Endodermal cell (in vitro differentiated cells): ENCODE results near the gene COL28A1. TPM values are rescaled to one million over a fixed set of nuclear protein-coding genes. Genes with fewer than 3 reads are reported as not detected.

Source experiments
- DNase-seq: peaks from one replicate; pipeline ENCODE4 v3.0.0-alpha.2; 2017
- H3K27ac ChIP-seq: 2 replicates; pipeline ENCODE4 v1.5.1; 2013; ENCODE audit warnings: mild to moderate bottlenecking, low read depth, low read length, moderate library complexity
- H3K27me3 ChIP-seq: 2 replicates; pipeline ENCODE4 v1.6.1; 2013; ENCODE audit warnings: mild to moderate bottlenecking, low read length, moderate library complexity; ENCODE audit not compliant: insufficient read depth, control insufficient read depth, poor library complexity, severe bottlenecking
- H3K36me3 ChIP-seq: 2 replicates; pipeline ENCODE4 v1.7.0; 2013; ENCODE audit warnings: mild to moderate bottlenecking, low read length, moderate library complexity; ENCODE audit not compliant: control insufficient read depth, insufficient read depth
- H3K4me1 ChIP-seq: one replicate; pipeline ENCODE4 v1.7.0; 2013; ENCODE audit warnings: low read length; ENCODE audit not compliant: control insufficient read depth, insufficient read depth
- H3K4me3 ChIP-seq: 2 replicates; pipeline ENCODE4 v1.5.1; 2013; ENCODE audit warnings: mild to moderate bottlenecking, low read length, moderate library complexity
- H3K9ac ChIP-seq: 2 replicates; pipeline ENCODE4 v1.6.1; 2013; ENCODE audit warnings: mild to moderate bottlenecking, low read length, moderate library complexity; ENCODE audit not compliant: poor library complexity, severe bottlenecking; ENCODE audit errors: extremely low read depth
- H3K9me3 ChIP-seq: 2 replicates; pipeline ENCODE4 v1.6.1; 2013; ENCODE audit warnings: mild to moderate bottlenecking, low read length, moderate library complexity; ENCODE audit not compliant: control insufficient read depth
- H3K27ac Mint-ChIP-seq: 2 replicates; pipeline ENCODE4 v1.8.0; 2020; ENCODE audit warnings: mixed read lengths
- H3K27me3 Mint-ChIP-seq: 2 replicates; pipeline ENCODE4 v1.8.0; 2021; ENCODE audit warnings: mild to moderate bottlenecking, mixed read lengths; ENCODE audit not compliant: insufficient read depth
- H3K36me3 Mint-ChIP-seq: 2 replicates; pipeline ENCODE4 v1.8.0; 2020; ENCODE audit warnings: low read depth, mixed read lengths
- H3K4me1 Mint-ChIP-seq: 2 replicates; pipeline ENCODE4 v1.8.0; 2020; ENCODE audit warnings: mixed read lengths
- H3K4me3 Mint-ChIP-seq: 2 replicates; pipeline ENCODE4 v1.8.0; 2020; ENCODE audit warnings: mild to moderate bottlenecking, moderate library complexity, mixed read lengths
- H3K9me3 Mint-ChIP-seq: 2 replicates; pipeline ENCODE4 v1.8.0; 2020; ENCODE audit warnings: mild to moderate bottlenecking, mixed read lengths
- WGBS, 2 experiments: methylation state at CpG; one replicate each; pipeline versions ENCODE4 v1.1.5 to v1.1.7; 2013; ENCODE audit warnings: missing lambda C conversion rate in 2 of 2, mixed read lengths in 1 of 2; ENCODE audit not compliant: insufficient coverage in 1 of 2, insufficient read length in 1 of 2; 5-methylcytosine and 5-hydroxymethylcytosine counted together
- total RNA-seq, 2 donors: library from RNA; stranded (reverse); fragmentation: NEBNext Ultra II Directional in 1 of 2; extraction: Animal tissue kit (Norgen Biotek cat#: 25700) in 1 of 2; gene quantifications; 2 replicates in 1 of 2; 3 replicates in 1 of 2; pipeline ENCODE4 v1.2.1, GENCODE V29; 2021
- TF ChIP-seq, protein P1 (sequence below): fragments of 200-600 bp; sonication (generic); conservative IDR thresholded peaks from 2 replicates; pipeline ENCODE4 v1.5.0; 2021; ENCODE audit warnings: antibody characterized with exemption, mild to moderate bottlenecking

COL28A1 gene
- total RNA-seq, 2 donors from 2014 or later, result 0.44 to 1.2 TPM

GRCh38 chr7:7570584-7570983, 34.9 kb upstream of the COL28A1 start:
- Histone ChIP-seq H3K4me3 (no peak overlapping the region), H3K27me3 (no peaks in the 10 kb centered on the region), H3K9me3 (peaks cover 13% of the 10 kb centered on the region), H3K27ac (no peak overlapping the region), H3K9ac (no peak overlapping the region), H3K36me3 (peaks cover 56% of the 10 kb centered on the region), H3K4me1 (no peaks in the 10 kb centered on the region)
- H3K9me3 Mint-ChIP-seq, result peaks cover 15% of the 10 kb centered on the region
- H3K4me3 Mint-ChIP-seq, result no peak overlapping the region
- 96 to 100% methylated on average over 2 to 3 of the region's 3 CpGs for WGBS, 2 experiments
- peaks cover 52% of the 10 kb centered on the region for H3K36me3 Mint-ChIP-seq
- H3K4me1 Mint-ChIP-seq, result peaks cover 13% of the 10 kb centered on the region
- H3K27ac Mint-ChIP-seq, result no peak overlapping the region
- no peaks in the 10 kb centered on the region for H3K27me3 Mint-ChIP-seq
- no peak for DNase-seq
- TF ChIP-seq, protein P1, sequence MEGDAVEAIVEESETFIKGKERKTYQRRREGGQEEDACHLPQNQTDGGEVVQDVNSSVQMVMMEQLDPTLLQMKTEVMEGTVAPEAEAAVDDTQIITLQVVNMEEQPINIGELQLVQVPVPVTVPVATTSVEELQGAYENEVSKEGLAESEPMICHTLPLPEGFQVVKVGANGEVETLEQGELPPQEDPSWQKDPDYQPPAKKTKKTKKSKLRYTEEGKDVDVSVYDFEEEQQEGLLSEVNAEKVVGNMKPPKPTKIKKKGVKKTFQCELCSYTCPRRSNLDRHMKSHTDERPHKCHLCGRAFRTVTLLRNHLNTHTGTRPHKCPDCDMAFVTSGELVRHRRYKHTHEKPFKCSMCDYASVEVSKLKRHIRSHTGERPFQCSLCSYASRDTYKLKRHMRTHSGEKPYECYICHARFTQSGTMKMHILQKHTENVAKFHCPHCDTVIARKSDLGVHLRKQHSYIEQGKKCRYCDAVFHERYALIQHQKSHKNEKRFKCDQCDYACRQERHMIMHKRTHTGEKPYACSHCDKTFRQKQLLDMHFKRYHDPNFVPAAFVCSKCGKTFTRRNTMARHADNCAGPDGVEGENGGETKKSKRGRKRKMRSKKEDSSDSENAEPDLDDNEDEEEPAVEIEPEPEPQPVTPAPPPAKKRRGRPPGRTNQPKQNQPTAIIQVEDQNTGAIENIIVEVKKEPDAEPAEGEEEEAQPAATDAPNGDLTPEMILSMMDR, result no peak

DNA sequence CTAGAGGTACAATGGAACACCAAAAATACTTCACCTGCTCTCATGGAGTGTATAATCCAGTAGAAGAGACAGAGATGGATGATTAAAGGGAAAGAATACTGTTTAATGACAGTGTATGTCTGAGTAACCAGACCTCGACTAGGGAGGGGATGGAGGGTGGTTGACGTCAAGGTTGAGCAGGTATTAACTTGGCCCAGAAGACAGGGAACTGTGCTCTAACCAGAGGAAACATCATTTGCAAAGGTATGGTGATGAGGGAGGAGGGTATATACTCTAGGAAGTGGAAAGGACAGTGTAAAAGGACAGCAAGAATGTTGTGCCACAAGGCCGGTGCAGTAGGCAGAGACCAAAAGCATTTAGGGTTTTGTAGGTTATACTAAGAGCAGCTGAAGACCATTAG, 33.9 kb upstream of the COL28A1 start:
- Histone ChIP-seq H3K36me3 (peaks cover 53% of the 10 kb centered on the region), H3K9me3 (peaks cover 13% of the 10 kb centered on the region), H3K9ac (no peak overlapping the region), H3K27ac (no peak overlapping the region), H3K27me3 (no peaks in the 10 kb centered on the region), H3K4me1 (peaks cover 3% of the 10 kb centered on the region), H3K4me3 (peak overlapping the region; percentile 97)
- TF ChIP-seq, protein P1, result no peak
- peaks cover 47% of the 10 kb centered on the region for H3K36me3 Mint-ChIP-seq
- no peak overlapping the region for H3K27ac Mint-ChIP-seq
- H3K4me3 Mint-ChIP-seq, result no peak overlapping the region
- 93 to 100% methylated on average over 3 of the region's 3 CpGs for WGBS, 2 experiments
- DNase-seq, result no peak
- no peaks in the 10 kb centered on the region for H3K27me3 Mint-ChIP-seq
- H3K9me3 Mint-ChIP-seq, result peaks cover 15% of the 10 kb centered on the region
- peaks cover 13% of the 10 kb centered on the region for H3K4me1 Mint-ChIP-seq

- Histone ChIP-seq H3K36me3 (peaks cover 48% of the 10 kb centered on the region), H3K9me3 (peaks cover 13% of the 10 kb centered on the region), H3K9ac (no peak overlapping the region), H3K27me3 (no peaks in the 10 kb centered on the region), H3K27ac (no peak overlapping the region), H3K4me1 (peaks cover 3% of the 10 kb centered on the region), H3K4me3 (peak overlapping the region; percentile 97)
- H3K27ac Mint-ChIP-seq, result no peak overlapping the region
- H3K9me3 Mint-ChIP-seq, result peaks cover 15% of the 10 kb centered on the region
- peaks cover 44% of the 10 kb centered on the region for H3K36me3 Mint-ChIP-seq
- H3K4me3 Mint-ChIP-seq, result no peak overlapping the region
- H3K27me3 Mint-ChIP-seq, result no peaks in the 10 kb centered on the region
- H3K4me1 Mint-ChIP-seq, result peaks cover 13% of the 10 kb centered on the region
- TF ChIP-seq, protein P1, result no peak
- WGBS, 2 experiments, result 88 to 94% methylated on average over 2 to 5 of the region's 5 CpGs
- DNase-seq, result no peak
Observed at GRCh38 chr7:7569081-7569527, 33.4 kb upstream of the COL28A1 start.
